H1 (cell line): Measurements from ENCODE around the gene DDX60. TPM values are rescaled to one million over a fixed set of nuclear protein-coding genes. Genes with fewer than 3 reads are reported as not detected.

Experiments
- CTCF ChIA-PET: fragments of 300-600 bp; sonication (Branson Sonifier 250); formaldehyde crosslinking; loops from one replicate; lab custom pipeline; 2021; ENCODE audit not compliant: partially characterized antibody; lab: Charles Lee
- POLR2A ChIA-PET: fragments of 300-600 bp; sonication (Branson Sonifier 250); formaldehyde crosslinking; loops from one replicate; lab custom pipeline; 2021; ENCODE audit warnings: inconsistent platforms; ENCODE audit not compliant: partially characterized antibody; lab: Charles Lee
- DNase-seq, 2 experiments: peaks; one replicate each; pipeline versions ENCODE4 v3.0.0 to v3.0.0-alpha.2; 2010 to 2022; ENCODE audit warnings: low spot score in 2 of 2, low read depth in 1 of 2, mixed read lengths in 1 of 2
- FAIRE-seq: peaks from 2 replicates; lab custom pipeline; 2011; peaks lifted over from hg19 to GRCh38; lab: Jason Lieb, UNC
- H2AFZ ChIP-seq: 2 replicates; pipeline ENCODE4 v1.8.1; 2012; ENCODE audit warnings: low read length, inconsistent platforms
- H2AK5ac ChIP-seq: 2 replicates; pipeline ENCODE4 v1.6.1; 2013; ENCODE audit warnings: low read depth, low read length
- H2BK120ac ChIP-seq: replicated peaks from 2 replicates; pipeline ENCODE3; 2013; ENCODE audit warnings: low read depth, low read length, inconsistent platforms
- H2BK12ac ChIP-seq: 2 replicates; pipeline ENCODE4 v1.6.1; 2013; ENCODE audit warnings: low read depth, low read length
- H2BK15ac ChIP-seq: 2 replicates; pipeline ENCODE4 v1.6.1; 2013; ENCODE audit warnings: low read length
- H2BK20ac ChIP-seq: 2 replicates; pipeline ENCODE4 v1.6.1; 2013; ENCODE audit warnings: low read length
- H2BK5ac ChIP-seq: 2 replicates; pipeline ENCODE4 v1.6.1; 2013; ENCODE audit warnings: low read depth, low read length
- H3K14ac ChIP-seq: 2 replicates; pipeline ENCODE4 v1.6.1; 2013; ENCODE audit warnings: inconsistent platforms; ENCODE audit not compliant: insufficient read length
- H3K18ac ChIP-seq: 2 replicates; pipeline ENCODE4 v1.6.1; 2013; ENCODE audit warnings: low read length; ENCODE audit errors: extremely low read depth
- H3K23ac ChIP-seq: 2 replicates; pipeline ENCODE4 v1.6.1; 2013; ENCODE audit warnings: inconsistent platforms; ENCODE audit not compliant: insufficient read length
- H3K23me2 ChIP-seq: 2 replicates; pipeline ENCODE4 v1.6.1; 2013; ENCODE audit warnings: low read depth, low read length
- H3K27ac ChIP-seq: 2 replicates; pipeline ENCODE4 v1.6.1; 2011; ENCODE audit warnings: low read depth, low read length, inconsistent platforms
- H3K27me3 ChIP-seq, 4 experiments: replicated peaks in 1 of 4; 1 replicate in 1 of 4; 2 replicates in 3 of 4; pipeline versions ENCODE4 v1.6.1 to v1.8.1; 2011 to 2013; ENCODE audit warnings: low read length in 3 of 4, mild to moderate bottlenecking in 3 of 4, inconsistent platforms in 2 of 4, mixed read lengths in 2 of 4, moderate library complexity in 1 of 4; ENCODE audit not compliant: control insufficient read depth in 3 of 4, insufficient read depth in 3 of 4; ENCODE audit errors: extremely low read depth in 1 of 4
- H3K36me3 ChIP-seq, 4 experiments: 2 replicates each; pipeline versions ENCODE4 v1.6.1 to v1.8.1; 2011 to 2013; ENCODE audit warnings: mild to moderate bottlenecking in 4 of 4, low read length in 3 of 4, moderate library complexity in 2 of 4, control low read depth in 1 of 4, inconsistent platforms in 1 of 4; ENCODE audit not compliant: insufficient read depth in 4 of 4, control insufficient read depth in 2 of 4
- H3K4ac ChIP-seq: replicated peaks from 2 replicates; pipeline ENCODE3; 2013; ENCODE audit warnings: low read length, low read depth, mixed read lengths, inconsistent platforms; ENCODE audit not compliant: insufficient read length
- H3K4me1 ChIP-seq, 4 experiments: replicated peaks in 1 of 4; 1 replicate in 1 of 4; 2 replicates in 3 of 4; pipeline versions ENCODE4 v1.6.1 to v1.8.1; 2011 to 2013; ENCODE audit warnings: low read length in 3 of 4, inconsistent platforms in 2 of 4, mixed read lengths in 1 of 4; ENCODE audit not compliant: insufficient read depth in 4 of 4, control insufficient read depth in 3 of 4
- H3K4me2 ChIP-seq, 2 experiments: 2 replicates each; pipeline versions ENCODE4 v1.6.1 to v1.8.1; 2011 to 2013; ENCODE audit warnings: low read depth in 2 of 2, low read length in 2 of 2, control low read depth in 1 of 2, inconsistent platforms in 1 of 2, mild to moderate bottlenecking in 1 of 2; ENCODE audit not compliant: insufficient read depth in 1 of 2
- H3K4me3 ChIP-seq, 4 experiments: fragments of 200-600, 300-600 bp in 1 of 4; sonication (generic), shearing (Covaris generic), sonication (Bioruptor Twin) in 1 of 4; 2 replicates each; pipeline versions ENCODE4 v1.5.1 to v1.8.1; 2011 to 2016; ENCODE audit warnings: low read length in 4 of 4, low read depth in 3 of 4, control low read depth in 2 of 4, inconsistent platforms in 2 of 4, mild to moderate bottlenecking in 2 of 4, mixed read lengths in 1 of 4, moderate library complexity in 1 of 4; ENCODE audit not compliant: insufficient read depth in 2 of 4; ENCODE audit errors: extremely low read depth in 1 of 4
- H3K56ac ChIP-seq: replicated peaks from 2 replicates; pipeline ENCODE3; 2013; ENCODE audit warnings: low read depth, mild to moderate bottlenecking, mixed read lengths, low read length, inconsistent platforms; ENCODE audit not compliant: insufficient read length
- H3K79me1 ChIP-seq: 2 replicates; pipeline ENCODE4 v1.6.1; 2013; ENCODE audit warnings: low read depth, low read length, control low read depth
- H3K79me2 ChIP-seq, 2 experiments: 2 replicates each; pipeline versions ENCODE4 v1.6.1 to v1.8.1; 2012 to 2013; ENCODE audit warnings: low read length in 2 of 2, mild to moderate bottlenecking in 2 of 2, inconsistent platforms in 1 of 2; ENCODE audit not compliant: insufficient read depth in 2 of 2, control insufficient read depth in 1 of 2
- H3K9ac ChIP-seq, 4 experiments: replicated peaks in 1 of 4; 1 replicate in 1 of 4; 2 replicates in 3 of 4; pipeline versions ENCODE4 v1.6.1 to v1.8.1; 2011 to 2013; ENCODE audit warnings: low read depth in 3 of 4, low read length in 3 of 4, control low read depth in 2 of 4, mild to moderate bottlenecking in 2 of 4, moderate library complexity in 2 of 4, inconsistent platforms in 1 of 4; ENCODE audit errors: extremely low read depth in 1 of 4
- H3K9me3 ChIP-seq, 2 experiments: 2 replicates each; pipeline versions ENCODE4 v1.6.1 to v1.8.1; 2012 to 2013; ENCODE audit warnings: mild to moderate bottlenecking in 2 of 2, moderate library complexity in 2 of 2, control low read depth in 1 of 2, inconsistent platforms in 1 of 2, low read depth in 1 of 2, low read length in 1 of 2, mixed read lengths in 1 of 2; ENCODE audit not compliant: insufficient read depth in 2 of 2
- H4K20me1 ChIP-seq, 2 experiments: replicated peaks in 1 of 2; 2 replicates each; pipeline versions ENCODE3 to v1.8.1; 2011 to 2013; ENCODE audit warnings: inconsistent platforms in 2 of 2, low read length in 2 of 2, mild to moderate bottlenecking in 1 of 2; ENCODE audit not compliant: insufficient read depth in 2 of 2, control insufficient read depth in 1 of 2
- H4K5ac ChIP-seq: 2 replicates; pipeline ENCODE4 v1.6.1; 2013; ENCODE audit warnings: low read length, low read depth, mixed read lengths, inconsistent platforms; ENCODE audit not compliant: insufficient read length
- H4K8ac ChIP-seq: 2 replicates; pipeline ENCODE4 v1.8.0; 2013; ENCODE audit warnings: mild to moderate bottlenecking, moderate library complexity, low read length, inconsistent platforms; ENCODE audit not compliant: insufficient read depth; ENCODE audit errors: extremely low read depth
- H4K91ac ChIP-seq: replicated peaks from 2 replicates; pipeline ENCODE3; 2013; ENCODE audit warnings: low read length, mixed read lengths, inconsistent platforms; ENCODE audit not compliant: insufficient read length
- CEBPB ChIP-seq: IDR thresholded peaks from 2 replicates; pipeline ENCODE4 v1.6.1; 2012; ENCODE audit warnings: low read depth, low read length
- CHD1 ChIP-seq: IDR thresholded peaks from 2 replicates; pipeline ENCODE4 v1.6.1; 2012; ENCODE audit warnings: low read depth, low read length, improper control_type of control experiment
- CHD2 ChIP-seq: IDR thresholded peaks from 2 replicates; pipeline ENCODE4 v1.6.1; 2012; ENCODE audit warnings: low read length, improper control_type of control experiment
- RFX5 ChIP-seq: IDR thresholded peaks from 2 replicates; pipeline ENCODE4 v1.6.1; 2011; ENCODE audit warnings: low read depth, low read length, improper control_type of control experiment, borderline replicate concordance
- TEAD4 ChIP-seq: IDR thresholded peaks from 2 replicates; pipeline ENCODE4 v1.6.1; 2012; ENCODE audit warnings: low read depth, low read length, inconsistent platforms, mixed read lengths
- ZNF274 ChIP-seq: IDR thresholded peaks from 2 replicates; pipeline ENCODE4 v1.7.0; 2012; ENCODE audit warnings: low read length, borderline replicate concordance; ENCODE audit errors: extremely low read depth
- WGBS, 2 experiments: shearing (Covaris generic) in 1 of 2; methylation state at CpG; one replicate each; pipeline versions ENCODE4 v1.1.6 to v1.1.7; 2013 to 2015; ENCODE audit warnings: low lambda C conversion rate in 2 of 2, mixed read lengths in 2 of 2, inconsistent platforms in 1 of 2, low coverage in 1 of 2, missing lambda C conversion rate in 1 of 2; ENCODE audit not compliant: insufficient replicate concordance in 2 of 2, insufficient coverage in 1 of 2, insufficient read length in 1 of 2; ENCODE audit errors: extremely low coverage in 1 of 2, missing lambda C conversion rate in 1 of 2; 5-methylcytosine and 5-hydroxymethylcytosine counted together
- polyA plus RNA-seq, 7 experiments: library from polyadenylated mRNA; depleted of rRNA in 3 of 7; stranded (reverse) in 5 of 7; unstranded in 2 of 7; fragments of >200 nt in 5 of 7; fragments of 200-250 nt in 2 of 7; gene quantifications; 1 replicate in 5 of 7; 2 replicates in 1 of 7; 4 replicates in 1 of 7; pipeline versions ENCODE4 v1.2.1 to v1.2.3, GENCODE V29; 2011 to 2013; ENCODE audit warnings: missing spikeins in 2 of 7, mixed read lengths in 2 of 7
- total RNA-seq: library from RNA; stranded (reverse); fragmentation: NEBNext Ultra II Directional; extraction: Animal tissue kit (Norgen Biotek cat#: 25700); gene quantifications from 2 replicates; pipeline ENCODE4 v1.2.1, GENCODE V29; 2021
- TF ChIP-seq, protein P1 (sequence below): IDR thresholded peaks from 2 replicates; pipeline ENCODE4 v1.6.1; 2011; ENCODE audit warnings: low read depth, mild to moderate bottlenecking, low read length; ENCODE audit not compliant: insufficient read depth

The DDX60 gene
- total and polyA plus RNA-seq, 2 of the 8 experiments (the other 6 are each of a cell fraction or from before 2014, with no cell fraction given) = 1.00 to 1.6 TPM

DNA sequence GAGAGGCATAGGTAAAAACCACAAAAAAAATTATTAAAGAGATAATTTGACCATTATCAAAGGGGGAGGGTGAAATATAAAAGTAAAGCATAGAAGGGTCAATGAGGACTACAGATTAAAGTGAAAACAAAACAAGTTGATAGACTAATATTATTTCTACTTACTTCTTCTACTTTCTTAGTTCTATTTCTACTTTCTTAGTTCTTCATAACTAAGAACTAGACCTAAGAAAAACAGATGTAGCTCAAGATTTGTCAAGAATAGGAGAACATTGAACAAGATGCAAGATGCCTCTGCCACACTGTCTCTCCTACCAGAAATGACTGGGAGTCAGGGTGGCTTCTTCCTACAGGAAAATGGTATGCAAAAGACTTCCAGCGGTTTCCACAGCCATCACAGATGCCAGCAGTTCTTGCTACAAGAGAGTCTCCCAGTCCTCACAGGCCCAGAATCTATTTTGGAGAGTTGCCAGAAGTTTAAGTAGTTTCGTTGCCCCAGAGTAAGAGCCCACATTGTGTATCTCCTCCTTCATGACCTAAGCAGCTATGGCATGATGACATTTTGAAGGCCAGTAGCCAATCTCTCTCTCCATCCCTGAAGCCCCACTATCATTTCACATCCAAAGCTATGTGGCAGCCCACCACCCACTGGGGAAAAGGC is 42.9 kb upstream of the DDX60 start:
- H3K4ac ChIP-seq = no peak overlapping the region
- H4K8ac ChIP-seq = no peak overlapping the region
- no peak overlapping the region for H3K27ac ChIP-seq
- H3K23me2 ChIP-seq = no peaks in the 10 kb centered on the region; the same call in 1 of the 2 replicates
- no peak overlapping the region for H3K14ac ChIP-seq
- H2BK120ac ChIP-seq = no peak overlapping the region
- ChIA-PET CTCF (interaction anchor here (1.1 to 1.6 kb wide), 3 partner anchors 45 to 132 kb away, joined by 3 read pairs; no protein-coding TSS in a partner anchor), POLR2A (no interaction called here)
- 85% methylated on average over 2 of the region's 2 CpGs; no CpG with 5 or more reads in 1 of the 2 experiments for WGBS, 2 experiments
- no peaks in the 10 kb centered on the region for H3K79me1 ChIP-seq
- H2BK20ac ChIP-seq = no peak overlapping the region
- H3K27me3 ChIP-seq = no peaks in the 10 kb centered on the region
- H2BK15ac ChIP-seq = no peak overlapping the region
- FAIRE-seq (no peak), DNase-seq (no peak)
- H4K20me1 ChIP-seq = no peaks in the 10 kb centered on the region
- no peak overlapping the region for H3K4me3 ChIP-seq
- no peaks in the 10 kb centered on the region for H3K4me1 ChIP-seq
- no peak overlapping the region for H4K5ac ChIP-seq
- no peaks in the 10 kb centered on the region for H3K9me3 ChIP-seq
- H2BK5ac ChIP-seq = no peak overlapping the region
- H3K18ac ChIP-seq = no peak overlapping the region
- H2BK12ac ChIP-seq = no peak overlapping the region; the same call in 1 of the 2 replicates
- H3K9ac ChIP-seq = no peak overlapping the region
- no peak for TF ChIP-seq RFX5
- TF ChIP-seq ZNF274 = no peak
- TF ChIP-seq CEBPB = no peak
- TF ChIP-seq CHD2 = no peak
- TF ChIP-seq, protein P1, sequence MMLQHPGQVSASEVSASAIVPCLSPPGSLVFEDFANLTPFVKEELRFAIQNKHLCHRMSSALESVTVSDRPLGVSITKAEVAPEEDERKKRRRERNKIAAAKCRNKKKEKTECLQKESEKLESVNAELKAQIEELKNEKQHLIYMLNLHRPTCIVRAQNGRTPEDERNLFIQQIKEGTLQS = no peak
- TF ChIP-seq CHD1 = no peak
- TF ChIP-seq TEAD4 = no peak
- no peak overlapping the region for H2AK5ac ChIP-seq
- no peaks in the 10 kb centered on the region for H3K36me3 ChIP-seq
- no peaks in the 10 kb centered on the region for H3K79me2 ChIP-seq
- no peak overlapping the region for H4K91ac ChIP-seq
- no peak overlapping the region for H2AFZ ChIP-seq
- no peak overlapping the region for H3K23ac ChIP-seq
- no peak overlapping the region for H3K4me2 ChIP-seq
- no peak overlapping the region for H3K56ac ChIP-seq
